Gastrocnemius medialis (tissue), 4 donors: Measurements from ENCODE around the gene LRRC66.

Source experiments
- CTCF ChIP-seq, 5 experiments: fragments of 450-650 bp in 3 of 5; fragments of 200-600 bp in 2 of 5; sonication (generic) in 2 of 5; IDR thresholded peaks in 4 of 5; conservative IDR thresholded peaks in 1 of 5; 1 replicate in 4 of 5; 2 replicates in 1 of 5; pipeline ENCODE4 v1.5.1; 2016 to 2019; ENCODE audit warnings: antibody characterized with exemption in 5 of 5, mild to moderate bottlenecking in 3 of 5, moderate library complexity in 3 of 5
- POLR2A ChIP-seq, 2 donors: fragments of 450-650 bp; IDR thresholded peaks; one replicate each; pipeline ENCODE4 v1.6.1; 2017; ENCODE audit warnings: antibody characterized with exemption in 2 of 2, mild to moderate bottlenecking in 2 of 2, moderate library complexity in 2 of 2

DNA sequence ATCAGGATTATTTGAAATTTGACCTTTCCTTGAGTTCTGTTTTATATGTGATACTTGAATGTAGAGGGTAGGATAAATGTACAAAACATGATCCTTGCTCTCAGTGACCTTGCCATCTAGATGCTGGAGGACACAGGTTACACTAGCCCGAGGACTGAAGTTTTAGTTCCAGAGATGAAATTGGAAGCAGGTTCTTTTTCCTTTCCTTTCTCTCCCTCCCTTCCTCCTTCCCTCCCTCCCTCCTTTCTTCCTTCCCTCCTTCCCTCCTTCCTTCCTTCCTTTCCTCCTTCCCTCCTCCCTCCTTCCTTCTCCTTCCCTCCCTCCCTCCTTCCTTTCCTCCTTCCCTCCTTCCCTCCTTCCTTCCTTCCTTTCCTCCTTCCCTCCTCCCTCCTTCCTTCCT, 54.3 kb downstream of the LRRC66 start:
- TF ChIP-seq CTCF (IDR thresholded peaks at IDR 0.05 in 4 of 5, conservative IDR thresholded peaks at IDR 0.05 in 1 of 5), result no peak
- TF ChIP-seq POLR2A (IDR thresholded peaks at IDR 0.05), result no peak
